Central memory CD4-positive, alpha-beta T cell (primary cell): ENCODE measurements around the gene CYTH2.
"Not testable (repeated sequence)": the region's sequence is repeated elsewhere in the genome, so short reads cannot be mapped to it uniquely, and the experiment has no call there.

ENCODE experiments used
- DNase-seq: peaks from one replicate; pipeline ENCODE4 v3.0.0; 2022

CYTH2 gene

DNA sequence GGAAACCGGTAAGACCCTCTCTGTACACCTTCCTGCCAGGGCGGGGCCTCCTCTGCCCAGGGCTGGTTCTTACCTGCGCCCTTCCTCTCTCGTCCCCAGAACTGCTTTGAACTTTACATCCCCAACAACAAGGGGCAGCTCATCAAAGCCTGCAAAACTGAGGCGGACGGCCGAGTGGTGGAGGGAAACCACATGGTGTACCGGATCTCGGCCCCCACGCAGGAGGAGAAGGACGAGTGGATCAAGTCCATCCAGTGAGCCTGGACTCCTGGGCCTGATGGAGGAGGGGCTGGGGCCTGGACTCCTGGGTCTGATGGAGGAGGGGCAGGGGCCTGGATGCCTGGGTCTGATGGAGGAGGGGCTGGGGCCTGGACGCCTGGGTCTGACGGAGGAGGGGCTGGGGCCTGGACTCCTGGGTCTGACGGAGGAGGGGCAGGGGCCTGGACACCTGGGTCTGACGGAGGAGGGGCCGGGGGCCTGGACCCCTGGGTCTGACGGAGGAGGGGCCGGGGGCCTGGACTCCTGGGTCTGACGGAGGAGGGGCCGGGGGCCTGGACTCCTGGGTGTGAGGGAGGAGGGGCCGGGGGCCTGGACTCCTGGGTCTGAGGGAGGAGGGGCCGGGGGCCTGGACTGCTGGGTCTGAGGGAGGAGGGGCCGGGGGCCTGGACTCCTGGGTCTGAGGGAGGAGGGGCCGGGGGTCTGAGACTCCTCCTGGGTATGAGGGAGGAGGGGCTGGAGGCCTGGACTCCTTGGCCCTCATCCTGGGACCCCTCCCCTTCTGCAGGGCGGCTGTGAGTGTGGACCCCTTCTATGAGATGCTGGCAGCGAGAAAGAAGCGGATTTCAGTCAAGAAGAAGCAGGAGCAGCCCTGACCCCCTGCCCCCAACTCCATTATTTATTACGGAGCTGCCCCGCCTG lies 9.4 kb downstream of the CYTH2 start:
- DNase-seq, result no peak

DNA sequence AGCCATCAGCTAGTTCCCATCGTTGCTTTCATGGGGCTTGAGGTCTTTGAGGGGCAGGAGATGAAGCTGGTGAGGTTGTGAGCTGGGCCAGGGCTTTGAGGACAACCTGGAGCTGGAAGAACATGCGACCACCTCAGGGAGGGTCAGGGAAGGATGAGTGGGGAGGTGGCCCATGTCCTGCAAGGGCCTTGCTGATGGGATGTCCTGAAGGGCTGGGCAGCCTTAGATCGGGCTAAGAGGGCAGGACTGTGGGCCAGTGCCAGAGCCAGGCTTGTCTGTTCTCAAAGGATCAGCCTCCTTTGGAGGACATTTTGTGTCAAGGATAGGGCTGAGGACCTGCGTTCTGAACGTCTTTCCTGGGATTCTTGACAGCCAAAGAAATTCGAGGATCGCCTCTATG lies 10.5 kb downstream of the CYTH2 start:
- DNase-seq, result no peak

DNA sequence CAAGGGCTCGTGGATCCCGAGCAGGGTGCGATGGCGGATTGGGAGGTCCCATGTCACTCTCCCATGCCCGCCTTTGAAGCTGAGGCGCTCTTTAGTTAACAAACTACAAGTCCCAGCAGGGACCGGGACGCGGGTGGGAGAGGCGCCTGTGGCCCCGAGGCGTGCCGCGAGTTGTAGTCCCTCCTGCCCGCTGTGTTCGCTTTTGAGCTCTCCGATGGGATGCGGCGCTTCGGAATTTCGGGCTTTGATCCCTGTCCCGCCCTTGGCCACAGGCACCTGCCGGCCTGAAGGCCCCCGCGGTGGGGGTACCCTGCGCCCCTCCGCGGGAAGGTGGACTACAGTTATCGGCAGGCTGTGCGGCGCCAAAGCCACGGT lies 11.0 kb downstream of the CYTH2 start:
- DNase-seq, result no peak

DNA sequence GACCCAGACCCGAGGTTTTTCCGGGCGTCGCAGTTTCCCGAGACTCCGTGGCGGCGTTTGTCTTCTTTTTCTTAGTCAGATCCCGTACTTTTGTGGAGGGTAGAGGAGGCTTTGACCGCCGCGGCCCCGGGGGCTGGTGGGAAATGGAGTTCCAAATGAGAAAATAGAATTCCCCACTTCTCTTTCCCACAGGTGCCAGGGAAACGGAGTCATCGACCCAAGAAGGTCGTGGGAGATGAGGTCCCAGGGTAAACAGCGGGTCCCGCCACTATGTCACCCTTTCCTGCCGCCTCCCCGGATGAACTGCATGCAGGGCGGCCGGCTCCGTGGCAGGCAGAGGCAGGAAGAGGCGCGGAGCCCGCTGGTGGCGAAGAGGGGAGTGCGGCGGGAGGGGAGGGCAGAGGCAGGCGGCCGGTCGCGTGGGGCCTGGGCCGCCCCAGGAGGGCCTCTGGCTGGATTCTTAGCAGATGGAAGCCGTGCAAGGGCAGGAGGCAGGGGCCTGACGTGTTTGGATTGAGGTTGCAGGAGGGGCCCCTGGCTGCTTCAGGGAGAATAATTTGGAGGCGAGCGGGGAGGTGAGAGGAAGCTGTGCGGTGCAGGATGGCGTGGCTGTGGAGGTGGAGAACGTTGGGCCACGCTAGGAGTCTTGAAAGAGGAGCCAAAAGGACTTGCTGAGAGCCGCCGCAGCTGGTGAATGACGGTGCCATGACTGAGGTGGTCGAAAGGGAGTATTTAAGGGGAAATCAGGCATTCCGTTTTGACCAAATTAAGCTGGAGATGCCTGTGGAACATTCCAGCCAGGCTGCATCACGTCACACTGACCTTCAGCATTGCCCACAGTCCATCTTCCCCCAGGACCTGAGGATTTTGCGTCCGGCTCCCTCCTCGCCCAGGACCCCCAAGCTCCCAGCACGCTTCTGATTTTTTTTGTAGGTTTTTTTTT lies 11.7 kb downstream of the CYTH2 start:
- peak; percentile 60 for DNase-seq

DNA sequence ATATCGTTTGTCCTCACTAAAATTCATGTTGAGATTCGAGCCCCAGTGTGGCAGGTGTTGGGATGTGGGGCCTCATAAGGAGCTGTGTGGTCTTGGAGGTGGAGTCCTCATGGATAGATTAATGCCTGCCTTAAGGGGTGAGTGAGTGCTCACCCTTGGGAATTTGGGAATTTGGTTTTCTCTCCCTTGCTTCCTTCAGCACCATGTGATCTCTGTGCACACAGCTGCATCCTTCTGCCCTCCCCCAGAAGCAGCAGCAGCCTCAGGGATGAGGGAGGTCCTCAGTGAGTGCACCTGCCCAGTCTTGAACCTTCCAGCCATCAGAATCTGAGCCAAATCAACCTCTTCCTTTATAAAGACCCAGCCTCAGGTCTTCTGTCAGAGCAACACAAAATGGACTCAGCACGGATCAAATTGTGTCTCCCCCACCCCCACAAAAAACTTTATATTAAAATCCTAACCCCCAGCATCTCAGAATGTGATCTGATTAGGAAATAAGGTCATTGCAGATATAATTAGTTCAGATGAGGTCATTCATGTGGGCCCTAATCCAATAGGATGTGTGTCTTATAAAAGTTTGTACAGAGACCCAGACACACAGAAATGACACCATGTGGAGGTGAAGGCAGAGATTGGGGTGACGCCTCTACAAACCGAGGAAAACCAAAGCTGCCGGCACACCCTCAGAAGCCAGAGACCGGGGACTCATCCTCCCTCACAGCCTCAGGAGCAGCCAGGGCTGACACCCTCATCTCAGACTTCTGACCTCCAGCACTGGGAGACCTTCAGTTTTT lies 12.9 kb downstream of the CYTH2 start:
- DNase-seq, result no peak

DNA sequence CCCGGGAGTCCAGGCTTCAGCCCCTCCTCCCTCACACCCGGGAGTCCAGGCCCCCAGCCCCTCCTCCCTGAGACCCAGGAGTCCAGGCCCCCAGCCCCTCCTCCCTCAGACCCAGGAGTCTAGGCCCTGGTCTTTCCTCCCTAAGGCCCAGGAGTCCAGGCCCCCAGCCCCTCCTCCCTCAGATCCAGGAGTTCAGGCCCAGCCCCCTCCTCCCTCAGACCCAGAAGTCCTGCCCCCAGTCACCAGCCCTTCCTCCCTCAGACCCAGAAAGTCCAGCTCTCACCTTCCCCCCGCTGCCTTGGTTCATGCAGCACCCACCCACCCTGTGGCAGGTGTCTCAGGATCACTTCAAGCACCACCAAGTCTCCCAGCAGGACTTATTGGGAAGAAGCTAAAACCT lies 14.1 kb downstream of the CYTH2 start:
- no peak for DNase-seq

DNA sequence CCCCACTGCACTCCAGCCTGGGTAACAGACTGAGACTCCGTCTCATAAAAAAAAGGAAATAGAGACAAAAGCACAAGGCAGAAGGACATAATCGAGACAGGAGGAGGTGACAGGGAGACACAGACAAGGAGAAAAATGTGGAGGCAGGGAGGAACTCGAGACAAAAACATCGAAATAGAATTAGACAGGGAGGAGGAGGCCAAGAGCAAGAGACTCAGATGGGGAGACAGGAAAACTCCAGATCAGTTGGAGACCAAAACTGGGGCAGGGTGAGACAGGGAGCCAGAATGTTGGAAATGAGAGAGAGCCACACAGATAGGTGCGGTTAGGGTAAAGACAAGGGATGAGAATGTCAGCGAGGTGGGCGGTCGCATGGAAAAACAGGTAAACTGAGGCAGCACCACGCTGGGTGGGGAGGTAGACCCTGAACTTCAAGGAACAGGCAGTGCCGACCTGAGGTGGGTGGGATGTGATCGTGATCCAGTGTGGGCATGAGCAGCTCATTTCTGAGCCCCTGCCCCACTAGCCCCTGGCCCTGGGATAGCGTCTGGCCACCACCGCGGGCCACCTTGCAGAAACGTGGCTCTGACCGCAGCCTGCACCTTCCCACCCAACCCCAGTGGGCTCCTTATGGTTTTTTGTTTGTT lies 15.2 kb downstream of the CYTH2 start:
- no peak for DNase-seq

DNA sequence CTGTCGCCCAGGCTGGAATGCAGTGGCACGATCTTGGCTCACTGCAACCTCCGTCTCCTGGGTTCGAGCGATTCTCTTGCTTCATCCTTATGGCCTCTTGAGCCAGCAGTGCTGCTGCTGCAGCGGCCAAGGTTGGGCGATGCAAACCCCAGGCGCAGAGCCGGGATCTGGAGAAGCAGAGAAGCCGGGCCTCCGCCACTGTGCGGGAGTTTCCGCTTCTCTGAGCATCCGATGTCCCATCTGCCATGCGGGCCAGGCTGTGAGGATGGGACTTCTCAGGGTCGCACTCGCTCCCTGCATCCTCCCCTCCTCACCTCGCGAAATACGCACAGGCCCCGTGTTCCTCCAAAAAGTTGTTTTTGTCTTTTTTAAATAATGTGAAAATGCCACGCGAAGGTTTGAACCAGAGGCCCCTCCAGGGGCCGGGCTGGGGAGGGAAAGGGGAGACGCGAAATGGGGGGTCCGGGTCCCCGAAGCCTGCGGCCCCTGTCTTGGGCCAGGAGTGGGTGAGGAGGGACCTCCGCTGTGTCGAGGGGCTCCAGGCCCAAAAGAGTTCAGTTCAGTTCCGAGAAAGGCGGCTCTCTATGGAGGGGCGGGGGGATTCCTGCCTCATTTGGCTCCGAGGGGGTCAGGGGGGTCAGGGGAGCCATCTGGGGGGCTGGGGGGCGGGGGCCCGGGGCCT lies 15.9 kb downstream of the CYTH2 start:
- no peak for DNase-seq

DNA sequence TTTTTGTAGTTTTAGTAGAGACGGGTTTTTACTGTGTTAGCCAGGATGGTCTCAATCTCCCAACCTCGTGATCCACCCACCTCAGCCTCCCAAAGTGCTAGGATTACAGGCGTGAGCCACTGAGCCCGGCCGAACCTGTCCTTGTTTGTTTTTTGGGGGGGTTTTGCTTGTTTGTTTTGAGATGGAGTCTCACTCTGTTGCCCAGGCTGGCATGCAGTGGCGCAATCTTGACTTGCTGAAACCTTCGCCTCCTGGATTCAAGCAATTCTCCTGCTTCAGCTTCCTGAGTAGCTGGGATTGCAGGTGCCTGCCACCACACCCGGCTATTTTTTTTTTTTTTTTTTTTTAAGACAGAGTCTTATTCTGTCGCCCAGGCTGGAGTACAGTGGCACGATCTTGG lies 17.5 kb downstream of the CYTH2 start:
- not testable (repeated sequence) for DNase-seq

DNA sequence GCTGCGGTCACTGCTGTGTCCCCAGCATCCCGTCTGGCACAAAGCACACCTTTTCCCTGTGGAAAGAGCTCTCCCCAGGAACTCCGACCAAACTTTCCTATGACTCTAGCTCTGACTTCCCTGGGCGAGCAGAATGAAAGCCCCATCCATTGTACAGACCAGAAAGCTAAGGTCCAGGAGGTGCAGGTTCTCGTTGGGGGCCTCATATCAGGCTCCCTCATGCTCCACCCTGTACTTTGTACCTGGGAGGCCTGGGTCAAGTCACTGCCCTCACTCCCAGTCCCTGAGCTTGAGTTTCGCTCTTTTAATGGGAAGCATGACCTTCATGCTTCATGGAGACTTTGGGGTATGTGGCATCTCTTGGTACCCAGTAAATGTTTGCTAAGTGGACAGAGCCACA lies 18.4 kb downstream of the CYTH2 start:
- DNase-seq, result no peak

DNA sequence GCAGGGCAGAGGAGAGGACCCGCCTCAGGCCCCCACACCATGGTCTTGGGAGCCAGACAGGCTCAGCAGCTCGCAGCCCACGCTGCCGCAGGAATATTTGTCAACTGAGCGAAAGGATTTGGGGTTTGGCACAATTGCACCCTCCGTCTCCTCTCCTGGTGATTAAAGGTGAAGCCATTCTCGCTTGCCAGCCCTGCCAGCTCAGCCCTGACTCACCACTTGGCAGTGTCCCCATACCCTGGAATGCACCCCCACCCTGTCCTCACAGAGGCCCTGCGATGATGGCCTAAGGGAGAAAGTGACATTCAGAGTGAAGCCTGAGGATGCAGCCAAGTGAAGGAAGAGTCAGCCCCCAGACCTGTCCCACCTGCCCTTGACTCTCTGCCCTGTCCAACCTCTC lies 18.8 kb downstream of the CYTH2 start:
- no peak for DNase-seq

DNA sequence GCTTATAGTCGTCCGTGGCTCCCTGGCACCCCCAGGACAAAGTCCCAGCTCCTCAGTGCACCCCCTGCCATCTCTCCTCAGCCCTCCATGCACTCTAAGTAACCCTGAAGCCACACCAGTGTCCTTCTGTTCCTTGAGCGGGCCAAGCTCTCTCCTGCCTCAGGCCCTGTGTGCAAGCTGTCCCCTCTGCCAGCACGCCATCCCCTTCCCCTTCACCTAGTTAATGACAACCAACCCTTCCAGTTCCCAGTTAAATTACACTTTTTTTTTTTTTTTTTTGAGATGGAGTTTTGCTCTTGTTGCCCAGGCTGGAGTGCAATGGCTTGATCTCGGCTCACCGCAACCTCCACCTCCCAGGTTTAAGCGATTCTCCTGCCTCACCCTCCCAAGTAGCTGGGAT lies 19.3 kb downstream of the CYTH2 start:
- not testable (repeated sequence) for DNase-seq

DNA sequence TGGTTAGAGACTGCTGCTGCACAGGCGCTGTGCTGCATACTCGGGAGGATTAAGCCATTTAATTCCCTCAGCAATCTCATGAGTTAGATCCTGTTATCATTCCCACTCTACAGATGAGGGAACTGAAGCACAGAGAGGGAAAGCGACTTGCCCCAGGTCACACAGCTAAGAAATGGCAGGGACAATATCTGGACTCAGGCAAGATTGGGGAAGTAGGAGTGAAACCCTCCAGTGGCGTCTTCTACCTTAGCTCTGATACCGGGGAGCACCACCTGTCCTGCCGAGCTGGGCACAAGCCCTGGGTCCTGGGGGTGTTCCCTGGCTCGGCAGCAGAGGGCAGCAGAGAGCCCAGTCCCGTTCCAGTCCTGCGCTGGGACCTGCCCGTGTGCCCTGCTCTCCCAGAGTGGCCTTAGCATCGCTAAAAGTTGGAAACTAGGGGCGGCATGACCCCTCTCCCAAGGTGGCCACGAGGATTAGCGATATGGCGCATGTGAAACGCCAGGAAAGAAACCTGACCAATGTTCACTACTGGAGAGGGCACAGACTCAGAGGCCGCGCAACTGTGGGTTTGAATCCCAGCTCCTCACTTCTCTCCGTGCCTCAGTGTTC lies 20.5 kb downstream of the CYTH2 start:
- peak; percentile 68 for DNase-seq

DNA sequence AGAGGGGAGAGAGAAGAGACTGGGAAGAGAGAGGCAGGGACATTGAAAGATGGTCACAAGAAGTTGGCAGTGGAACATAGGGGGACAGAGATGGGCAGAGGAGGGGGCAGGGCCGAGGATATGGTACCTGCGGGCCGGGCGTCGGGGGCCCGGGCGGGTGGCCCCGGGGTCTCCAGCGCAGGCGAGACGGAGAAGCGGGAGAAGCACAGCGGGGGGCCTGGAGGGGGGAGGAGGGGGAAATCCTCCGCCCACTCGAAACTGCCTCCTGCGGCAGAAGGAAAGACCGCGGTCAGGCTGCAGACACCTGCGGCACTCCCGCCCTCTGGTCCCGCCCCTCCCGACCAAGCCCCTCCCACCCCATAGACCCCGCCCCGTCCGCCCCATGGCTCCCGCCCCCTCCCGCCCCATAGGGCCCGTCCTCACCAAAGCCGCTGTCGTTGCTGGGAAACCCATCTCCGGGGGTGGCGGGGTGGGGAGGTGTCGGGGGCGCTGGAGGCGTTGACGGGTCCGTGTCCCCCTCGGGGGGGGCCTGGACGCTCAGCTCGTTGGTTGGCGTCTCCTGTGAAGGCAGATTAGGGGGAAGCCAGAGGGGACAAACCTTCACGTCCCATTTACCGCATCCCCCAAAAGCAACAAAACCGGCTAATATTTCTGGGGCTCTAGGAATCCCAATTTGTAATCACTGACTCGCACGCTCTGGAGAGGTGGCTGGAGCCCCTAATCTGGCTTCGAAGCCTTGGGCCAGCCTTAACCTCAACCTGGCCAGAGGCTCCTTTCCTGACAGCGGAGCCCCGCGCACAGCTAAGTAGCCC lies 22.0 kb downstream of the CYTH2 start:
- DNase-seq, result peak; percentile 34

DNA sequence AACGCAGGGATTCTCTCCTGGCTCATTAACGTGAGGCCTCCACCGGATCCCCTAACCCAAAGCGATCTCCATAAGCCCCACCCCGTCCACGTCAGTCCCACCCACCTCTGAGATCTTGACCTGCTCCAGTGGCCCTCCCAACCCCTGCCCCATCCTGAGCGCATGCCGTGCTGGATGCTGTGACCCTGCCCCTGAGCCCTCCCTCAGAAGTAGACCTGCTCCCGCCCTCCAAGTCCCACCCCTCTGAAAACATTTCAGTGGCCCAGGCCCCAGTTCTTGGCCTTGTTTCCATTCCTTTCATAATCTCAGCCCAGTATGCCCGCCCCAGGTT lies 22.6 kb downstream of the CYTH2 start:
- DNase-seq, result no peak

DNA sequence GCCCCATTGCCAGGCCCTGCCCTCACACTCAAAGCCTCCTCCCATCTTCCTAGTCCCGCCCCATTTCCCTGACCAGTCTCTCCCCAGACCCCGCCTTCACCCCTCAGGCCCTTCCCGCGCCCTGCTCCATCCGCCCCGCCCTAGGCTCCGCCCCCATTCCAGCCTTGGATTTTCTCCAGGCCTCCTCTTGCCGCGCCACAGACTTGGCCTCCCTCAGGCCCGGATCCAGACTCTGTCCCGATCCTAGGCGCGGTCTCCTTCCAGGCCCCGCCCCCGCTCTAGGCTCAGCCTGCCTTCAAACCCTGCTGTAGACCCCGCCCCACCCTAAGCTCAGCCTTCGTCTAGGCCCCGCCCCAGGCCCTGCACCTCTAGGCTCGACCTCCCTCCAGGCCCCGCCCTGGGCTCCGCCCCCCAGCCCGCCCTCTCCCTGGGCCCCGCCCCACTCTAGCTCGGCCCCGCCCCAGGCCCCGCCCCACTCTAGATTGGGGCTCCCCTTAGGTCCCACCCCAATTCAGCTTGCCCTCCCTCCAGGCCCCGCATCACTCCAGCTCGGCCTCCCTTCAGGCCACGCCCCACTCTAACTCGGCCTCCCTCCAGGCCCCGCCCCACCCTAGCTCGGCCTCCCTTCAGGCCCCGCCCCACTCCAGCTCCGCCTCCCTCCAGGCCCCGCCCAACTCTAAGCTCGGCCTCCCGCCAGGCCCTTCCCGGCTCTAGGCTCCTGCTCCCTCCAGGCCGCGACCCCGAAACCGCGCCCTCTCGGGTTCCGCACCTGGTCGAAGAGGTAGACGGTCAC lies 24.0 kb downstream of the CYTH2 start:
- peak; percentile 76 for DNase-seq

DNA sequence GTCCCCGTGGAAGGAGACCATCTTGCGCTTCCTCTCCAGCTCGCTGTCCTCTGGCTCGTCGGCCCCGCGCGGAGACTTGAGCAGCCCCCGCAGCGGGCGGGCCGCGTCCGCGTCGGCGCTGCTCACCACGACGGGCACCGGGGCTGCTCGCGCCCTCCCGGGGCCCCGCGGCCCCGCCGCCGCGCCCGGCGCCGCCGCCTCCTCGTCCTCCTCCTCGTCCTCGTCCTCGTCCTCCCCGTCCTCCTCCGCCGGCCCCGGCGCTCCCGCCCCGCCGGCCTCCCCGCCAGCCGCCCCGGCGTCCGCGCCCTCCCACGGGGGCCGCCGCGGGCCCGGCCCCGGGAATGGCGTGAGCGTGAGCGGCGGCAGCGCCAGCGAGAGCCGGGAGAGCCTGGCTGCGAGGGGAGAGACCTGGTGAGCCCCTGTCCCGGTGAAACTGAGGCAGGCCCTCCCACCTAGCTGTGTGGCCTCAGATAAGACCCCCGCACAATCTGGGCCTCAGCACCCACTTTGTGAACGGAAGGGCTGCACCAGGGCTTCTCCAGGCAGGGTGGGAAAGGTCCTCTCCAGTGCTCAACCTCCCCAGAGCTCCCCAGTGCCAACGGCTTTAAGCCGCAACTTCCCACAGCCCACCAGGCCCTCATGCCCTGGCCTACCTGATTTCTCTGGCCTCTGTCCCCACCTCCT lies 24.7 kb downstream of the CYTH2 start:
- no peak for DNase-seq

DNA sequence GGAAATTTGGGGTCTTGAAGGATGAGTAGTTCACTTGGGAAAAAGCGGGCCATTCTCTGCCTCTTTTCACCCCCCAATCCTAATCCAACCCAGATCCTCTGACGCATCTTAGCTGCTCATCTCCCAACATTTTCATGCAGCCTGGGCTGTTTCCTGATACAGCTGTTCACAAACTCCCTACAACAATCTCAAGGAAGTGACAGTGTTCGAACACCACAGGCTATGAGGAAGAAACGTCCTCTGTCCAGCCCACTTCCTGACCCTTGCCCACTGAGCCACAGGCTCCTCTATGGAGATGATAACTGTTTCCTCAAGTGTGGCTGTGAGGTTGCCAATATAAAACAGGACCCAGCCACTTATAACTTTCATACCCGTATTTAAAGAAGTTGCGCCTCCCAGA lies 26.2 kb downstream of the CYTH2 start:
- no peak for DNase-seq
